G401.6 (cell line): ENCODE data around the gene CABCOCO1.
A peak's percentile ranks its signal among the peaks of the same experiment; 100 is the strongest.
"Not testable (repeated sequence)": the region's sequence is repeated elsewhere in the genome, so short reads cannot be mapped to it uniquely, and the experiment has no call there.

ENCODE experiments used
- FAIRE-seq: peaks from 2 replicates; lab custom pipeline; 2012; peaks lifted over from hg19 to GRCh38; lab: Jason Lieb, UNC

The CABCOCO1 gene

GRCh38 chr10:61719475-61719874, 56.7 kb downstream of the CABCOCO1 start:
- FAIRE-seq: not testable (repeated sequence)

- no peak for FAIRE-seq
Observed at GRCh38 chr10:61719906-61720305, 57.2 kb downstream of the CABCOCO1 start.

GRCh38 chr10:61721431-61721830, 58.7 kb downstream of the CABCOCO1 start:
- no peak for FAIRE-seq

GRCh38 chr10:61725221-61725620, 62.5 kb downstream of the CABCOCO1 start:
- not testable (repeated sequence) for FAIRE-seq

- FAIRE-seq: no peak
Observed at GRCh38 chr10:61729596-61729995, 66.9 kb downstream of the CABCOCO1 start.

GRCh38 chr10:61730671-61731070, 67.9 kb downstream of the CABCOCO1 start:
- FAIRE-seq: no peak

GRCh38 chr10:61731638-61732037, 68.9 kb downstream of the CABCOCO1 start:
- no peak for FAIRE-seq

GRCh38 chr10:61732629-61733278, 70.0 kb downstream of the CABCOCO1 start:
- FAIRE-seq: no peak

GRCh38 chr10:61733358-61733940, 70.7 kb downstream of the CABCOCO1 start:
- peak; percentile 19 for FAIRE-seq

GRCh38 chr10:61735882-61736281, 73.2 kb downstream of the CABCOCO1 start:
- no peak for FAIRE-seq

- FAIRE-seq: not testable (repeated sequence)
Observed at GRCh38 chr10:61737455-61737854, 74.7 kb downstream of the CABCOCO1 start.

GRCh38 chr10:61742812-61743211, 80.1 kb downstream of the CABCOCO1 start:
- no peak for FAIRE-seq

- FAIRE-seq: no peak
Observed at GRCh38 chr10:61744469-61744868, 81.7 kb downstream of the CABCOCO1 start.

- FAIRE-seq: no peak
Observed at GRCh38 chr10:61746377-61746776, 83.6 kb downstream of the CABCOCO1 start.

- FAIRE-seq: no peak
Observed at GRCh38 chr10:61747307-61747706, 84.6 kb downstream of the CABCOCO1 start.

- no peak for FAIRE-seq
Observed at GRCh38 chr10:61749291-61749690, 86.6 kb downstream of the CABCOCO1 start.

- no peak for FAIRE-seq
Observed at GRCh38 chr10:61750943-61751471, 88.3 kb downstream of the CABCOCO1 start.

- no peak for FAIRE-seq
Observed at GRCh38 chr10:61751599-61751998, 88.9 kb downstream of the CABCOCO1 start.

GRCh38 chr10:61752111-61753011, 89.6 kb downstream of the CABCOCO1 start:
- no peak for FAIRE-seq

GRCh38 chr10:61753453-61753852, 90.7 kb downstream of the CABCOCO1 start:
- FAIRE-seq: no peak

- FAIRE-seq: peak; percentile 19
Observed at GRCh38 chr10:61754587-61755550, 92.1 kb downstream of the CABCOCO1 start.

- FAIRE-seq: no peak
Observed at GRCh38 chr10:61757001-61757400, 94.3 kb downstream of the CABCOCO1 start.
